HG02642 (cell line): ENCODE results near the gene GPX4.
A peak's percentile ranks its signal among the peaks of the same experiment; 100 is the strongest.
"Not testable (repeated sequence)": the region's sequence is repeated elsewhere in the genome, so short reads cannot be mapped to it uniquely, and the experiment has no call there.

ENCODE experiments used
- ATAC-seq: cut with Tn5 transposase; IDR thresholded peaks from one replicate; pipeline ENCODE4 v1.9.1; 2021; ENCODE audit warnings: mild to moderate bottlenecking; ENCODE audit not compliant: unreplicated experiment, poor library complexity

GPX4 gene

DNA sequence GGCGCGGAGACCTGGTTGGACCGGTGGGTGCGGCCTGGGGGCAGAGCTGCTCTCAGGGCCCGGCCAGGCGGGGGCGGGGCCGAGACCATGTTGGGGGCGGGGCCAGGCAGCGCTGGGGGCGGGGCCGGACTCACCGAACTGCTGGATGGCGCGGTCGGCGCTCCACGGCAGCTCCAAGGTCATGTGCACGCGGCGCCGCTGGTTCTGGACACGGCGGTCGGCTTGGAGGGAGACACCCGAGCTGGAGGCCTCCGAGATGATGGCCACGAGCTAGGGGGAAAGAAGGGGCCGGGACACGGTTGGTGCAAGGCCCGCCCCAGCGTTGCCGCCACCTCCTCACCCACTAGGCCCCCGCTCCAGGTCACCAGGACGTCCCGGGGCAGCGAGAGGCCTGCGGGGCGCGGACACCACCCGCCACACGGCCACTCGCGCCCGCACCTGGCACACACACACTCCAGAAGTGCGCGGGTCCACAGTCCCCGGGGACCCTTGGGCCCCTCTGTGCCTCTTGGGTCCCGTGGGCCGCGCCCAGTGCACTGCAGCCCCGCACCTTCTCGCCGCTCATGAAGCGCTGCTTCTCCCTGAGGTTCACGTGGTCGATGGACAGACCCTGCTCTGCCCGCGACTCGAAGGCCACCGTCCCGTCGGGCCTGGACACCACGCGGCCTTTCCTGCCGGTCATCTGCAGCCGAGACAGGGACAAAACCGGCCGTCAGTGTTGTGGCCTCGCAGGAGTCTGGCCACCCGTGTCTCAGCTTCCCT is 8.7 kb downstream of the GPX4 start:
- ATAC-seq = no peak

DNA sequence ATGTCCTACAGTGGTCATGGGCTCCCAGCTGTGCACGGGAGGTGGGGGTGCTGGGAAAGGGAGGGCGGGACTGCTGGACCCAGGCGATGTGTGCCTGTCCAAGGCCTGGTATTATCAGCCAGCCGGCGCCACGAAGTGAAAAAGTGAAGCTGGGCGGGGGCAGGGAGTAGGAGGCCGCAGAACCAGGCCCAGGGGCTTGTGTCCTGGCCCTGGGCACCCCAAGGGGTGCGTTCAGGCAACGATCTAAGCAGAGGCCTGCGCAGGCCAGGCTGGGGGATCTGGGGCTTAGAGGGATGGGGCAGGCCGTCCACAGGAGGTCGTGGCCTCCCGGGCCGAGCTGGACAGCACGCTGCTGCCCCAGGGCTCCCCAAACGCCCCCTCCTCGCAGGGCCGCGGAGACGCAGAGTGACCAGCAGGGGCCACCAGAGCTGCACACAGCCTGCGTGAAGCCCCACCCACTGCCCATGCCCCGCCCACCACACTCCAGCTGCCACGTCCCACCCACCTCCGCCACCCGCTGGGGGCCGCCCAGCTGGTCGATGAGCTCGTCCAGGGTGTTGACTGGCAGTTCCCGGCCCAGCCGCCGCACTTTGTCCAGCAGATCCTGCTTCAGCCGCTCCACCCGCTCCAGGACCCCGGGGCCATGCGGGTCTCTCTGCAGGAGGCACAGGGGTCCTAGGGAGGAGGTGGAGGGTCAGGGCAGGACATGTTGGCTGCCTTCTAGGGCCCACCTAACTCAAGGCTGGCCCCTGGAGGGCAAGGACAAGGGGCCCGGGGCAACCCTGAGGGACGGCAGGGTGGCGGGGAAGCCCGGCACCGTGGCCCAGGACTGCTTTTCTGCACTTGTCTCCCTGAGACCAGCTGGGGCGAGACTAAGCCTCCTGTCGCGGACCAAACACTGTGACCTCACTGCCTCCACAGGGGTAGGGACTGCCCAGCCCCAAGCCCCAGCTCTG is 9.5 kb downstream of the GPX4 start:
- ATAC-seq = peak; percentile 59

GRCh38 chr19:1113986-1114483 is 10.2 kb downstream of the GPX4 start:
- no peak for ATAC-seq

DNA sequence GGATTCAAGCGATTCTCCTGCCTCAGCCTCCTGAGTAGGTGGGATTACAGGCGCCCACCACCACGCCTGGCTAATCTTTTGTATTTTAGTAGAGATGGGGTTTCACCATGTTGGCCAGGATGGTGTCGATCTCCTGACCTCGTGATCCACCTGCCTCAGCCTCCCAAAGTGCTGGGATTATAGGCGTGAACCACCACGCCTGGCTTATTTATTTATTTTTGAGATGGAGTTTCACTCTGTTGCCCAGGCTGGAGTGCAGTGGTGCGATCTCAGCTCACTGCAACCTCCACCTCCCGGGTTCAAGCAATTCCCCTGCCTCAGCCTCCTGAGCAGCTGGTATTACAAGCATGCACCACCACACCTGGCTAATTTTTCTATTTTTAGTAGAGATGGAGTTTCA is 10.9 kb downstream of the GPX4 start:
- ATAC-seq = not testable (repeated sequence)

GRCh38 chr19:1115646-1116420 is 12.0 kb downstream of the GPX4 start:
- no peak for ATAC-seq

DNA sequence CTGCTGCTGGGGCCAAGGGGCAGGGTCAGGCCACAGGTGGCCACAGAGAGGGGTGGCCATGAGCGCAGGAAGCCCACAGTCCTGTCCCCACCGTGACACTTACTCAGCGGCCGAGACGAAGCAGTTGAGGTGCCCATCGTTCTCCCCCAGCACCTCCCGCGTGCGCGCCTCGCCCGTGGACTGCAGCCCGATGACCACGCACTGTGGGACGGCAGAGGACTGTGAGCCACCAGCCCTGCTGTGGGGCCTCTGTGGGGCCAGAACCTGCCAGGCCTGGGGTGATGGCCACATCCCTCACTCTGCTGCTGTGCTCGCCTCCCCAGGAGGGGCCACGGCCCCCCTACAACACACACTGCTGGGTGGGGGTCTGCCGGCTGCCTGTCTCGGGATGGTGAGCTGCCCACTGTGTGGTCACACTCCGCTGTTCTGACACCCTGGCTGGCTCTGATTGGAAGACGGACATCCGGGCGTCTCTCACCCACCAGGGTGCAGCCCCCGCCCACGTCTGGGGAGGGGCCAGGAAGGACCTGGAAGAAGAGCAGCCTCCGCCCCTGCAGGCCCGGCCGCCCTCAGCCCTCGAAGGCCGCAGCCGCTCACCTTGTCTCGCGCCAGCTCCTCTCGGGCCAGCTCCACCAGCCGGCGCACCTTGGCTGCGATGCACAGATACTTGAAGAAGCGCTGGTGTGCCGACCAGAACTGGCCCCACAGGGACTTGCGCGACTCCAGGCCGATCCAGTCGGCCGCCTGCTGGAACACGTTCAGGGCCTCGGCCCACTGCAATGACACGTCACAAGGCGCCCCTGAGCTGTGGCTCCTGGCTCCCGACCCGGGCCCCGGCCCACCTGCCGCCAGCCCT is 13.2 kb downstream of the GPX4 start:
- no peak for ATAC-seq

- ATAC-seq = no peak
Observed at GRCh38 chr19:1117654-1118053, 13.9 kb downstream of the GPX4 start.

- no peak for ATAC-seq
Observed at GRCh38 chr19:1118999-1119398, 15.2 kb downstream of the GPX4 start.

GRCh38 chr19:1119475-1120217 is 15.9 kb downstream of the GPX4 start:
- ATAC-seq = no peak

DNA sequence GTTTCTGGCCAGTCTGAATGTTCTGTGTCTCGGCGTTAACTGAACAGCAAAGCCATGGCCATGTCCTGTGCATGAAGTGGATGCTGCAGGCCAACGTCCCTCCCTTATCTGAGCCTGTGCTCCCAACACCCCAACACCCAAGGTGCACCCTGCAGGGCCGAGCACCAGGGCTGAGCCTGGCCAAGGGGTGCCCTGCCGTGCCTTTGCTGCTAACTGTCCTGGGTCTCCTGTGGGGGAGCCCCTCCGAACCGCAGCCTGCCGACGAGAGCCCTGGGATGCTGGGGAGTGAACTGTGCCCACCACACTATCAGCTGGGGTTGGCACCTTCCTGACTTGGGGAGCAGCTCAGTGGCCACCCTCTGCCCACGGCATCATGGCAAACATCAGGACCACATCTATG is 17.6 kb downstream of the GPX4 start:
- no peak for ATAC-seq

DNA sequence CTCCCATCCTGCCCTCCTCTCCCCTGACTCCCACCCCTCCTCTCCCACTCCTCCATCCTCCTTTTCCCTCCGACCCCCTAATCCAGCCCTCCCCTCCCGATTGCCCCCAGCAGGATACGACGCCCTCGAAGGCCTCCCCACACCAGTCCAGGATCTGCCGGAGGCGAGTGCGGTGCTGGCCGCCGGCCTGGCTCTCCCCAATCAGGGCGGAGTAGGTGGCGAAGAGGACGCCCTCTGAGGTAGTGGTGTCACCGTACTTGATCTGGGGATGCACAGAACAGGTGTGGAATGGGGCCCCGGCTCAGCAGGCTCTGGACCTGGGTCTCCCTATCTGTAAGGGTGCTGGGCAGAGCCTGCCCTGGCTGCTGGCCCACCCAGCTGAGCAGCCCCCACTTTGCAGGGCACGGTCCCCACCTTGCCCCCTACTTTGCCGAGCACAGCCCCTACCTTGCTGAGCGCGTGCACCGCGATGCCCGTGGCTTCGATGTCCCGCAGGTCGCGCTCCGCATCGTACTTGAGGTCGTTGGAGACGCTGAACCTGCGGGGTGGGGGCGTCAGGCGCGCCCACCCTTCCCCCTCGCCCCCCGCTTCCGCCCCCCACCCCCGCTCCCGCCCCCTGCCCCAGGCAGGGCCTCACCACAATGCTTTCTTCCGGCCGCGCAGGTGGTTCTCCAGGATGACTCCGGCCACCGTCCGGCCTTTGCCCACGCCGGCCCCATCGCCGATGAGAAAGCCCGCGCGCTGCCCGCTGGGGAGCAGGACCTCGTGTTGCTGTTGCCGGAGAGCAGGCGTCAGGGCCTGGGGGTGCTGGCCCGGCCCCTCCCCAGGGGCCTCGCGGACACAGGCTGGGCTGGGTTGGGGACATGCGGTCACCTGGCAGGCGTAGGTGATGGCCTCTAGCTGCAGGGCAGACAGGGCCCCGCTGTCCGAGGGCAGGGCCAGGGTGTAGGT is 18.5 kb downstream of the GPX4 start:
- ATAC-seq = peak; percentile 10

GRCh38 chr19:1122972-1123363 is 19.2 kb downstream of the GPX4 start:
- peak; percentile 40 for ATAC-seq

DNA sequence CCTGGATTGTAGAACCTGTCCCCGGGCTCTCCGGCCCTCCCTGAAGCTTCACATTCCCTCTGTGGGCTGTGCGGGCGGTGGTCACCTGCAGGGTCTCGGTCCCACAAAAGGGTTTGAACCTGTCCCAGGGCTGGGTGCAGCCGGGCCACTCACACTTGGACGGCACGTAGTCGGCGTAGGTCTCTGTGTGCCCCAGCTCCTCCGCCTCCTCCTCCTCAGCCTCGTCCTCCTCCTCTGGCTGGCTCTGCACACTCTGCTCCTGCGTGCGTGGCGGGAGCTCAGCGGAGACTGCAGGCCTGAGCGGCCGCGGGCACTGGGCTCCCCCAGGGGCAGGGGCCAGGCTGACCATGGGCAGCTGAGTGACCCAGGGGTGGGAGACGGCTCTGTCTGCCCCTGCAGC is 19.6 kb downstream of the GPX4 start:
- ATAC-seq = no peak

GRCh38 chr19:1123885-1124677 is 20.3 kb downstream of the GPX4 start:
- ATAC-seq = no peak

DNA sequence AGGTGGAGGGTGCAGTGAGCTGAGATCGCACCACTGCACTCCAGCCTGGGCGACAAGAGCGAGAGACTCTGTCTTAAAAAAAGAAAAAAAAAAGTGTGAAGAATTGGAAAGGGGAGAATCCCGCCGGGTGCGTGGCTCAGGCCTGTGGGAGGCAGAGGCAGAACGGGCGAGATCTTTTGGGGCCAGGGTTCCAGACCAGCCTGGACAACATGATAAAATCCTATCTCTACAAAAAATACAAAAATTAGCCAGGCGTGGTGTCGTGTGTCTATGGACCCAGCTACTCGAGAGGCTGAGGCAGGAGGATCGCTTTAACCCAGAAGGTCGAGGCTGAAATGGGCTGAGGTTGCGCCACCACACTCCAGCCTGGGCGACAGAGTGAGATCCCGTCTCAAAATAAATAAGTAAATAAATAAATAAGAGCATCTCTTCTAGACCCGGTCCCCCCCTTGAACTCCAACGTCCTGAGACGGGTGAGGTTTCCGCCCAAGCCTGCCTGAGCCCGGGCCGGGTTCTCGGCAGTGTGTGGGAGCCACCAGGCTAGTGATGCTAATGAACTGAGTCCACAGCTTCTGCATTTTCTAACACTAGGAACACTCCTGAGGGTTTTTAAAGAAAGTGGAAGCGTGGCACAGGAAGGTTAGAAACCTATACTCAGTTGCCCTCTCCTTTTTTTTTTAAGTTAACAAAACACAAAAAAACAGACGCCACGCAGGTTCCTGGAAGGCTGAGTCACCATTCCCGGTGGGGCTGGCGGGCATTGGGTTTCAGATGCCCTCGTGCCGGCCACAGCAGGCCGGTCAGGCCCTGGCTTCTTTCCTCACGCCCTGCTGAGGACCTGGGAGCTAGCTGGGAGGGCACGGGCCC is 22.0 kb downstream of the GPX4 start:
- ATAC-seq = no peak
